RWPE2 (cell line): ENCODE measurements around the gene TICAM1.
"Not testable (repeated sequence)": the region's sequence is repeated elsewhere in the genome, so short reads cannot be mapped to it uniquely, and the experiment has no call there.

Source experiments
- ATAC-seq: fragments of 200-7000 bp; cut with Tn5 transposase; 3 replicates; pipeline ENCODE4 v1.9.1; 2021; ENCODE audit warnings: low read depth
- DNase-seq: peaks from one replicate; pipeline ENCODE4 v3.0.0-alpha.2; 2020; ENCODE audit warnings: low spot score
- H3K27ac ChIP-seq: fragments of 450-650 bp; 2 replicates; pipeline ENCODE4 v1.5.1; 2017; ENCODE audit warnings: mild to moderate bottlenecking; ENCODE audit not compliant: poor library complexity, severe bottlenecking
- H3K27me3 ChIP-seq: fragments of 250-450 bp; sonication (Bioruptor Pico); 2 replicates; pipeline ENCODE4 v1.5.1; 2021; ENCODE audit warnings: mild to moderate bottlenecking, moderate library complexity; ENCODE audit not compliant: insufficient read depth, poor library complexity, severe bottlenecking
- H3K36me3 ChIP-seq: fragments of 250-450 bp; sonication (Bioruptor Pico); 2 replicates; pipeline ENCODE4 v1.5.1; 2020; ENCODE audit warnings: low read depth, mild to moderate bottlenecking, moderate library complexity
- H3K4me1 ChIP-seq: fragments of 250-450 bp; sonication (Bioruptor Pico); 2 replicates; pipeline ENCODE4 v1.5.1; 2021; ENCODE audit warnings: mild to moderate bottlenecking, moderate library complexity; ENCODE audit not compliant: insufficient read depth, poor library complexity, severe bottlenecking
- H3K4me3 ChIP-seq: fragments of 250-450 bp; sonication (Bioruptor Pico); 2 replicates; pipeline ENCODE4 v1.5.1; 2021; ENCODE audit warnings: mild to moderate bottlenecking, moderate library complexity; ENCODE audit not compliant: severe bottlenecking
- H3K9me3 ChIP-seq: fragments of 250-450 bp; sonication (Bioruptor Pico); 2 replicates; pipeline ENCODE4 v1.5.1; 2021; ENCODE audit warnings: mild to moderate bottlenecking, moderate library complexity; ENCODE audit not compliant: severe bottlenecking
- CTCF ChIP-seq: fragments of 450-650 bp; IDR thresholded peaks from one replicate; pipeline ENCODE4 v1.5.1; 2017; ENCODE audit warnings: mild to moderate bottlenecking, moderate library complexity; ENCODE audit not compliant: poor library complexity, severe bottlenecking

TICAM1 gene

DNA sequence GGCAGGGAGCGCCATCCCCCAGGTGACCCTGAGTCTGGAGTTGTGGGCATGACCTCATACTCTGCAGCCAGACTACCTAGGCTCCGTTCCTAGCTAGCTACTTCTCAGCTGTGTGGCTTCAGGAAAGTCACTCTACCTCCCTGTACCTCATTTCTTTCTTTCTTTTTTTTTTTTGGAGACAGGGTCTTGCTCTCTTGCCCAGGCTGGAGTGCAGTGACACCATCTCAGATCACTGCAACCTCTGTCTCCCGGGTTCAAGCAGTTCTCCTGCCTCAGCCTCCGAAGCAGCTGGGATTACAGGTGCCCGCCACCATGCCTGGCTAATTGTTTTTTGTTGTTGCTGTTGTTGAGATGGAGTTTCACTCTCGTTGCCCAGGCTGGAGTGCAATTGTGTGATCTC, 21.0 kb upstream of the TICAM1 start:
- H3K36me3 ChIP-seq: peaks cover 64% of the 10 kb centered on the region
- ATAC-seq: no peak

DNA sequence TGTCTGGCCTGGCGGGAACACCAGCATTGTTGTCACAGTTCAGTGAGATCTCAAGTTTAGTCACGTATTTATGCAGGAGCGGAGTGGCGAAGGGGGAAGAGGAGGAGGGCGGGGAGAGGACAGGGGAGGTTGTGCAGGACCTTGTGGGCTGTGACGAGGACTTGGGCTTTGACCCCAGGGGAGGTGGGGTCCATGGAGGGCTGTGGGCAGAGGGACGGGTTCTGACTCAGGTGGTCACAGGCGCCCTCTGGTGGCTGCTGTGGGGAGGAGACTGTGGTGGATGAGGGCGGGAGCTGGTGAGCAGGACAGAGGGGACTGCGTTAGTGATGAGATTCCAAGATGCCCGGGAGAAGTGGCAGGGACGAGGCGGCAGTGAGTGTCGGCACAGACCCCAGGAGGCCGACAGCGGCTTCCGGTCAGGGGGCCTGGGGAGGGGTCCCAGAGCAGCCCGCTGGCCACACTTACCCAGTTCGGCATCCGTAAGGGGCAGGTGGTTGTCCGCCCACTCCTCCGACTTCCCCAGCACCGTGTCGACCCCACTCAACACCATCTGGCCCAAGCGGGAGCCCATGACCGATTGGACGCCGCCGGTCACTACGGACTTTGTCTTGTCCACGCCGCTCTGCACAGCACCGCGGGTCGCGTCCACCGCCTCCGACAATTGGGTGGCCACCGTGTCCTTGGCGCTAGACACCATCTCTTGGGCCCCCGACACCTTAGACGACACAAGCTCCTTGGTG, 20.2 kb upstream of the TICAM1 start:
- Histone ChIP-seq H3K4me1 (no peaks in the 10 kb centered on the region), H3K4me3 (no peak overlapping the region), H3K27ac (no peak overlapping the region), H3K27me3 (no peaks in the 10 kb centered on the region), H3K36me3 (peaks cover 63% of the 10 kb centered on the region), H3K9me3 (no peaks in the 10 kb centered on the region)
- ATAC-seq: peak; percentile 61; the same call in 2 of the 3 replicates
- peak; percentile 59 for DNase-seq
- TF ChIP-seq CTCF: peak; percentile 75

More for the DNA sequence above, 21.0 kb upstream of the TICAM1 start:
- Histone ChIP-seq H3K9me3 (no peaks in the 10 kb centered on the region), H3K27me3 (no peaks in the 10 kb centered on the region), H3K27ac (no peak overlapping the region), H3K4me1 (no peaks in the 10 kb centered on the region), H3K4me3 (no peak overlapping the region)
- TF ChIP-seq CTCF: no peak
- no peak for DNase-seq

DNA sequence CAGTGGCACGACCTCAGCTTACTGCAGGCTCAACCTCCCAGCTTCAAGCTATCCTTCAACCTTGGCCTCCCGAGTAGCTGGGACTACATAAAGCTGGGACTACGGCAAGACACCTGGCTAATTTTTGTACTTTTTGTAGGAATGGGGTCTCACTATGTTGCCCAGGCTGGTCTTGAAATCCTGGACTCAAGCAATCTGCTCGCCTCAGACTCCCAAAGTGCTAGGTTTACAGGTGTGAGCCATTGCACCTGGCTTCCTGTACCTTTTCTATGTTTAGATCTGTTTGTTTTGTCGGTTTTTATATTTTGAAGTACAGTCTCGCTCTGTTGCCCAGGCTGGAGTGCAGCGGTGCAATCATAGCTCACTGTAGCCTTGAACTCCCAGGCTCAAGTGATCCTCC, 17.5 kb upstream of the TICAM1 start:
- TF ChIP-seq CTCF: no peak
- H3K27me3 ChIP-seq: no peaks in the 10 kb centered on the region
- H3K9me3 ChIP-seq: no peaks in the 10 kb centered on the region
- H3K36me3 ChIP-seq: peaks cover 74% of the 10 kb centered on the region
- H3K4me1 ChIP-seq: no peaks in the 10 kb centered on the region
- ATAC-seq: no peak
- H3K27ac ChIP-seq: no peak overlapping the region
- no peak overlapping the region for H3K4me3 ChIP-seq
- no peak for DNase-seq

DNA sequence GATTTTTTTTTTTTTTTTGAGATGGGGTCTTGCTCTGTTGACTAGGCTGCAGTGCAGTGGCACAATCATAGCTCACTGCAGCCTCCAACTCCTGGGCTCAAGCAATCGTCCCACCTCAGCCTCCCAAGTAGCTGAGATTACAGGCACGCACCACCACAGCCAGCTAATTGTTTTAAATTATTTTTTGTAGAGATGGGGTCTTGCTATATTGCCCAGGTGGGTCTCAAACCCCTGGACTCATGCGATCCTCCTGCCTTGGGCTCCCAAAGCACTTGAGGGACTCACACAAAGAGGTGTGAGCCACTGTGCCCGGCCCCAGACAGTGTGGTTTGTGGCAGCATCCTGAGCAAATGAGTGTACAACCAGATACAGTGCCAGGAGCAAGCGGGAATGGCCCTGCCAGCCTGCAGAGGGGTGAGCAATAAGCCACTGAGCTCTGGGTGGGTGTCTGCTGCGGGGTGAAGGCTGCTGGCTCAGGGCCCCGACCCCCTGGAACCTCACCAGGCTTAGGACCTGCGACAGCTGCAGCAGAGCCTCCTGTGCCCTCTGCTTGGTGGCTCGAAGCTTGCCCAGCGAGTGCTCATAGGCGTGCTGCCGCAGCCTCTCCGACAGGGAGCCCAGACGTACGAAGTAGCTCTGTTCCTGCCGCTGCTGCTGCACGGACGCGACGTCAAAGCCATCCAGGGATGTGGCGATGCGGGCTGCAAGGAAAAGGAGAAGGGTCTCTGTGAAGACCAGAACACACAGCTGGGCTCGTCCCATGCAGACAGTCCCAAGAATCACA, 15.9 kb upstream of the TICAM1 start:
- no peak for TF ChIP-seq CTCF
- H3K4me3 ChIP-seq: no peak overlapping the region
- peaks cover 89% of the 10 kb centered on the region for H3K36me3 ChIP-seq
- no peaks in the 10 kb centered on the region for H3K4me1 ChIP-seq
- DNase-seq (no peak), ATAC-seq (no peak)
- no peaks in the 10 kb centered on the region for H3K27me3 ChIP-seq
- H3K9me3 ChIP-seq: no peaks in the 10 kb centered on the region
- no peak overlapping the region for H3K27ac ChIP-seq

GRCh38 chr19:4845975-4846374, 14.5 kb upstream of the TICAM1 start:
- not testable (repeated sequence) for H3K27ac ChIP-seq, H3K4me1 ChIP-seq, ATAC-seq, H3K27me3 ChIP-seq, H3K9me3 ChIP-seq, DNase-seq, H3K4me3 ChIP-seq
- H3K36me3 ChIP-seq: peaks cover 84% of the 10 kb centered on the region
